GM19023 (cell line): ENCODE measurements around the gene VOPP1.
A peak's percentile ranks its signal among the peaks of the same experiment; 100 is the strongest.
"Not testable (repeated sequence)": the region's sequence is repeated elsewhere in the genome, so short reads cannot be mapped to it uniquely, and the experiment has no call there.

Source experiments
- ATAC-seq: cut with Tn5 transposase; IDR thresholded peaks from one replicate; pipeline ENCODE4 v1.9.1; 2021; ENCODE audit warnings: mild to moderate bottlenecking, moderate library complexity; ENCODE audit not compliant: unreplicated experiment

Gene VOPP1

DNA sequence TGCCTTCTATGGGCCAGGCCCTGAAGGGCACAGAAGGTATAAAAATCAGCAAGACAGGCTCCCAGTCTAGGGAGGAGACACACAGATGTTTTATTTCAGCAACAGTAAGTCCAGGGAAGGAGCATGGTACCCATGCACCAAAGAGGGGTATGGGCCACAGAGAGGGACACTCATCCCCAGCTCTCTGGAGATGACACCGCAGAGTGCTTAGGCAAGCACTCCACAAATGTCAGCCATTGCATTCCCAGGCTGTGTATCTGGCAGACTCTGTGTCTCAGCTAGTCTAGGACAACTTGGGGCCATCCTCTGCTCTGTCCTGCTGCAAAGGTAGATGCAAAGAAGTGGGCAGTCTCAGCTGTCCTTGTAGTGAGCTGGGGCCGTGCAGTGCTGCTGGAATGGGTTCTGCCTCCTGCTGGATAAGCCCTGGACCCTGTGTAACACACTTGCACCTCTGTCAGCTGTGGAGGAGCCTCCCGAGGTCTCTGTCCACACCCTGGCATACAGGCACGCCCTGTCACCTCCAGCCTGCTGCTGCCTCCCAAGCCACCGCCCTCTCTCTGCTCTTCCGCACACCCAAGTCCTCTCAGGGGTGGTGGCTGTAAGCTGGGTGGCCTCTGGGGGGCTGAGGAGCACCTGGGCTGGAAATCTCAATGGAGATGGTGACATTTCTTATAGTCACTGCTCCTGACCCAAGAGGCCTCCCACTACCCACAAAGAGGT is 57.6 kb downstream of the VOPP1 start:
- no peak for ATAC-seq

DNA sequence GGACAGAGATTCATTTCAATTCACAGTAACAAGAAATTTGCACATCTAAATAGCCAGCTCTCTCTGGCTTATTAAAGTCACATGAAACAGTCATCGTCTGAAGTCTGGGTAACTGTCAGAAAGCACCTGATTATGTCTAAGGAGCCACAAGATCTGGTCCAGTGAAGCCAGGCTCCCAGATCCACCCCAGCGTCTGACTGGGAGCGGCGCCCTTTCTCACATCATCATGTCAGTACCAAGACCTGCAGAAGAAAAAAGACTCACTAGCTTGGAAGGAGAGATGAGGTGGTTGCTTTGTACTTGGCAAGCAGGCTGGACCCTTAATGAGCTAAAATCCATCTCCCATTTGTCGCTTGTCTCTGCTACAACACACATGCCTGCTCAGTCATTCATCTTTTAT is 58.4 kb downstream of the VOPP1 start:
- ATAC-seq = no peak

DNA sequence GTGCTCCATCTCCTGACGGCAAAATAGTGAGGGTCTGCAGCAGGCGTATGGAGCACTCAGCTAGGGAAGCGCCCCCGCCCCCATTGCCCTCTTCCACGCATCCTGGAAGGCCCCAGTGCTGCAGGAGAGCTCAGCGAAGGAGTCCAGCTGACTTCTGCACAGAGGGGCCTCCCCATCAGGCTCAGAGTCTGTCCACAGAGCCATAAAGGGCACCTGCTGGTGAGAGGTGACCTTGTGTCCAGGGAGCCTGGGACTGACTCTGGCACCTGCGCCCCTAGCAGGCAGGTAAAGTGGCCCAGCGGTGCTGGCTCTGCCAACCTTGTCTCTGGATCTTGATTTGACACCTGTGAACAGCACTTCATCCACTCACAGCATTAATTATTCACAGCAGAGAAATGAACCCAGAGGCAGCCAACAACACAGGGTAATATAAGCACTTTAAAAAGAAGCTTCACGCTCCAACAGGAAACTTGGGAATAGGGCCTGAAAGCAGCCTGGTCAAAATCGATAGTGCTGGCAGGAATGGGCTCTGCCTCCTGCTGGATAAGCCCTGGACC is 59.6 kb downstream of the VOPP1 start:
- no peak for ATAC-seq

DNA sequence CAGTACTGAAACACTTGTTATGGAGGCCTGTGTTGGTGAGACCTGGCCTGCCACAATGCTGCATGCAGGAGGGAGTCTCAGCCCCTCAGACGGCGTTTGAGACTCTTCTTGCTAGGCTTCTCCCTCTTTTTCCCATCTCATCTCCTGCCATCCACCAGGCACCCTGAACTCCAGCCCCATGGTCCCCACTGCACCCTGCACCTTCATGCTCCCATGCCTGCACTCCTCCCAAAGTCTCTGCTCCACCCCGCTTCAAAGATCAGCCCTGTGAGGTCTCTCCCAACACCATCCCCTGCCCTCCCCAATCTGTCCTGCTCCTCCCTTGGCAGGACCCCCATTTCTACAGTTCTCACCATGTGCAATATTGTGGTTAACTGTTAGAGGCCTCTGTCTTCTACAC is 61.7 kb downstream of the VOPP1 start:
- ATAC-seq = no peak

DNA sequence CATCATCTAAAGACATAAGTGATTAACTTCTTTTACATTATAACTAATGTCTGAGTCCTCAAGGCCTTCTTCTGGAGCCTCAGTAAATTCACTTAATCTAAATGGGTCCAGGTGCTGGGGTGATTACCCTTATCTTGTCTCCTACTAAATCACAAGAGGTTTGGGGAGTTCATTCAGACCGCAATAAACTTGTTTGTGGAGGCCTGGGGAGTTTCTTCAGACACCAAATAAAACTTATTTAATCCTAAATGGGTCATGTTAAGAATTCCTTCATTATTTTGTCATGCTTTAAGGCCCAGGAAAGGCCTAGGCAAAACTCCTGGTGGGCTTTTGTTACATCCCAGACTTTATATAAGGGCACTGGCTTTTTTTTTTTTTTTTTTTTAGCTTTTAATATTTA is 62.1 kb downstream of the VOPP1 start:
- not testable (repeated sequence) for ATAC-seq

DNA sequence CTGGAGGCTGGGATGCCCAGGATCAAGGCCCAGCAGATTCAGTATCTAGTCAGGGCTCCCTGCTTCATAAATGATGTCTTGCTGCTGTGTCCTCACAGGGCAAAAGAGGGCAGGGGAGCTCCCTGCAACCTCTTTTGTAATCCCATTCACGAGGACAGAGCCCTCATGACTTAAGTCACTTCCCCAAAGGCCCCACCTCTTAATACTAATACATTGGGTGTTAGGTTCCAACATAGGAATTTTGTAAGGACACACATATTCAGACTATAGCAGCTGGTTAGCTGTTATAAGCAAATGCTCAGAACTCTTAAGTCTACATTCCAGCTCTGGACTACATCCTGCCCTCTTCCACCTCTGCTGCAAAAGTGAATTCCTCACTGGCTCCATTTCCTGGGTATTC is 63.0 kb downstream of the VOPP1 start:
- ATAC-seq = no peak

DNA sequence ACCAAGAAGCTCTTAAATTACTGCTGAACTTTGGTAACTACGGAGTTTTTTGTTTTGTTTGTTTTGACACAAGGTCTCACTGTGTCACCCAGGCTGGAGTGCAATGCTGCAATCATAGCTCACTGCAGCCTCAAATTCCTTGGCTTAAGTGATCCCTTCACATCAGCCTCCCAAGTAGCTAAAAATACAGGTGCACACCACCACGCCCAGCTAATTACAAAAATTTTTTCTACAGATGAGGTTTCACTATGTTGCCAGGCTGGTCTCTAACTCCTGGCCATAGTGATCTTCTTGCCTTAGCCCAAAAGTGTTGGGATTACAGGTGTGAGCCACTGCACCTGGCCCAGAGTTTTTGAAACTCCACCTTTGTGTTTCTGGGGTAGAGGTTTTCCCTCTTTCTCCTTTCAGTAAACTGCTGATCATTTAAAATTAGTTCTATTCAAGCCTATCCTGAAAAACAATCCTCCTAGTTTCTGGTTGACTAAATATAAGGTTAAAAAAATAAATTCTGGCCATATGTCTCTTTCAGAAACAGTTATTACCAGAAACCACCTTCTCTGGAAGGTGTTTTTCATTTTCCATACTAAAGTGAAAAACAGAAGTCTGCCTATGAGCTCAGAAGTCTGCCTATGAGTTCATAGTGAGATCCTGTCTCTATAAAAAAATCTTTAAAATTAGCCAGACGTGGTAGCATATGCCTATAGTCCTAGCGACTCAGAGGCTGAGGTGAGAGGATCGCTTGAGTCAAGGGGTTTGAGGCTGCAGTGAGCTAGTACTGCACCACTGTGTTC is 63.9 kb downstream of the VOPP1 start:
- ATAC-seq = peak; percentile 49

DNA sequence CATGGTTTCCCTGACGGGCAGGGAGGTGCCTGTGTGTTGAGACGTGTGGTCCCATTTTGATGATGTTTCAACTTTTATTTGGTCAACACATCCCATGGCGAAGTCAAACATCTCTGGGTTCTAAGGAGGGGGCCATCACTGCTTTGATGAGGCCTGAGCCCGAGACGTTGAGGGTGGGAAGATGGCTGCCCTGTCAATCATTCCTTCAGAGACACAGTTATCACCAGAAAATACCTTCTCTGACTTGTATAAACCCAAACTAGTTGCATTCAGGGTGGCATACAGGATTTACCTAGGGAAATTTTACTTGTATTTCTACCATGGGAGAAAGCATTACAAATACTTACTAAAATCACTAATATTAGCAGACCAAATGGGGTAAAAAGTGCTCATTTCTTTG is 64.6 kb downstream of the VOPP1 start:
- no peak for ATAC-seq

DNA sequence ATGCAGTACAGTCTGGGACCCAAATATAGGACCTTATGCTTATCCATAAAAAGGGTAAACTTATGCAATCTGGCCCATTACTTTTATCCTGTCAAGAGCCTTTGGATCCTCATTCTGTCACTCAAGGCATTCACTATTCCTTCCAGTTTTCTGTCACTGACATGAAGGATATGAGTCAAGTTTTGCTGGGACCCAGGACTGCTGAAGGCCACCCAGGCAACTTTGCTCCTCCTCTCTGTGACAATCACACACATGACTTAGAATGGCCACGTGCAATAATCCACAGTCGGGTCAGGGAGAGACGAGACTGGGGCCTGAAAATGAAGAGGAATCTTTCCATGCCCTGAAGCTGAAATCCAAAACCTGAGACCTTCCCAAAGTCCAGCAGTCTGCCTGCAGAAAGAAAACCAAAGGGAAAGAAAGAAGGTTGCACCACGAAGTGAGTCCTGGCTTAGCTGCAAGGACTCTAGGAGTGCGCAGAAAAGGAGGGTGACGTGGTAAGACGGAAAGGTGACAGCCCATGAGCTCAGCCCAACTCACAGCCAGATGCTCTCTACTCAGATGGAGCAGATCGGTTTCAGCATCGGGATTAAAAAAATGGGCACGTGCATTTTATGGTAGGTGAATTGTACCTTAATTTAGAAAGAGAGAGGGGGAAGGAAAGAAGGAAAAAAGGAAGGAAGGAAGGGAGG is 67.2 kb downstream of the VOPP1 start:
- no peak for ATAC-seq

DNA sequence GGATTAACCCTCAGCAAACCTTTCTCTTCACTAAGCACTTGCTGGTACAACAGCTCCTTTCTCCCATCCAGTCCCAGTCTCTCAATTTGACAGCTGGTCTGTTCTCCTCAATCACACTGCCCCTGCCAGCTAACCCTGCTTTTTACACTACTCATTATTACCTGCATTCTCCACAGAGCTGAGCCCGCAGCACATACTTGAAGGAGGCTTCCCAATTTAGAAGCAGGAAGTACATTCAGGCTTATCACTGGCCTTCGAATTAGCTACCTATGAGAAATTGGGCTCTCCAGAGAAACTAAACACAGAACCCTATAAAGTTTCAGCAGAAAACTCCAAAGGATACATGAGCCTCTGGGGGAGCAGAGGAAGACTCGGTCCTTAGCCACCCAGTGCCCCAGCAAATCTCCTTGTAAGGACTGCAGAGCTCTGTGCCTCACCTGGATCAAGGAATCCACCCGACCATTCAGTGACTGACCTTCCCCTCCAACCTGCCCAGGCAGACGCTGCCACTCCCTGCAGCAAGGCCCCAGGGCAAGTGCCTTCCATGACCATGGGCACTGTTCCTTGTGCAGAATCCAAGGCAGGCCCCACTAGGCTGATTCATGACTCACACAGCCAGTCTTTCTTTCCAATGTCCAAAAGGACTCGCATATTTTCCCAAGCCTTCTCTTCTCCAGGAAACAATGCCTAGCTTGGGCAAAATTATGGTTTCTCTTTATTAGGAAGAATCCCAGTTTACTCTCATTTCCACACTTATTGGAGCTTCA is 68.0 kb downstream of the VOPP1 start:
- ATAC-seq = no peak

DNA sequence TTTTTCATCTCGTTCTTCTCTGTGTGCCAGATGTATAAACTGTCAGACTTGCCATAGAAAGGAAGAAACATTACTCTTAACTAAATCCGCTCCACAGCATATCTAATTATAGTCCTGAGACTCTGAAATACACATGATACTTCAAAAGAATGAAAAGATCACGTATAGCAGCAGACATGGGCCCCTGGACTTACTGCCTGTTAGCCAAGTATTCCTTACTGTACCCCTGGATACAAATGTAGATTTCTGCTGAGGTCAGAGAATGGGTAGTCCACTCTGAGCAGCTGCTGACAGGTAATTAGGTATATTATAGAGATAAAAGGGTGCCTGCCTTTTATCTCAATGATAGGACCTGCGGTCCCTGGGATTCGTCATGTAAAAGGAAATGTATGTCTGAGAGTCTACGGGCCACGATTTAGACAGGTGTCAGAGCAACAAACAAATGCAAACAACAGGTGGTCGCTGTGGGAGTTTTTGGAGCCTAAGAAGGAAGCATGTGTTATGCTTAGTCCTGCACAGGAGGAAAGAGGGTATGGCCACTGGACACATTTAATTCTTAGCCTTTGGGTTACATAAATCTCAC is 69.4 kb downstream of the VOPP1 start:
- no peak for ATAC-seq

DNA sequence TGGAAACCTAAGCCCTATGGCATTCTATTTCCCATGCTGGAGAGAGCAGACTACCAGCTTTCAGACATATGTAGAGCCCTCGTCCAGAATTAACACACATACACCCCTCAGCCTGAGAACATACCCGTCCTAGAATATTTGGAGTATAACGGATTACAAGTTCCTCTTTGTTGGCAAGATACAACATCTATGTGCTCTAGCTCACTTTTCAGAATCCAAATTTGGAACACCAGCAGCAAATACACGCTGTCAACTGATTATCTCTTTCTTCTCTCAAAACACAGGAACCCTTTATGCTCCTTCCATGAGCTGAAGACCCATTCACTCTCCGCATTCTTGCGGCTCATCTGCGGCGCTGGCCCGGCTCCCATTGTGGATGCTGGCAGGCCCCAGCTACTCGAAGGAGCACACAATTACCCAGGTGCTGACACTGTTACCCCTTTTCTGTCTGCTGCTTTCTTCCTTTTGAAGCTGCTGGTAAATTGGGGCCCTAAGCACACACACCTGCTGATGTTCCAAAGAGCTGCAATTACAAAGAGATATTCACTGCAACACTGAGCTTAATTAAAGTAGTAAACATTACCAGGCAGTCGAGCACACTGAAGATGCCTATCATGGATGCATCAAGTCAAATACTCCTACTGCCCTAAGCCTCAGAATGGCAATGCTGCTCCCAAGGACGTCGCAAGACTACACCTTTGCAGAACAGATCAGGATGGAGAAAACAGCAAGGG is 70.0 kb downstream of the VOPP1 start:
- ATAC-seq = no peak

DNA sequence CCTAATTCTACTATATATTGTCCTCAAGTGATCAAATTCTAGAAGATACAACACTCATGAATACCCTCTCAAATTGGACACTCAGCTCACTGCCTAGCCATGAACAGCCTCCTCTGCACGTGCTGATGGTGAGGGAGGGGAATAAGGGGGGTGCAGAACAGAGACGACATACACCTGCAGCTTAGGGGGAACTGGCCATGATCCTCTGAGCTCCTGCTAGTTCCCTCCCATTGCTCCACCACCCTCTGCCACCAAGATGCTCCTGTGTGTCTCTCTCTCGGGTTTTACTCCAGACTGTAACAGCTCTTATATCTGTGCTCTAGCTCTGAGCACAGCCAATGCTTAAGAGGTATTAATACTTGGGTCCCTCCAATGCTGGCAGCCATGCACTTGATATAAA is 70.7 kb downstream of the VOPP1 start:
- no peak for ATAC-seq

DNA sequence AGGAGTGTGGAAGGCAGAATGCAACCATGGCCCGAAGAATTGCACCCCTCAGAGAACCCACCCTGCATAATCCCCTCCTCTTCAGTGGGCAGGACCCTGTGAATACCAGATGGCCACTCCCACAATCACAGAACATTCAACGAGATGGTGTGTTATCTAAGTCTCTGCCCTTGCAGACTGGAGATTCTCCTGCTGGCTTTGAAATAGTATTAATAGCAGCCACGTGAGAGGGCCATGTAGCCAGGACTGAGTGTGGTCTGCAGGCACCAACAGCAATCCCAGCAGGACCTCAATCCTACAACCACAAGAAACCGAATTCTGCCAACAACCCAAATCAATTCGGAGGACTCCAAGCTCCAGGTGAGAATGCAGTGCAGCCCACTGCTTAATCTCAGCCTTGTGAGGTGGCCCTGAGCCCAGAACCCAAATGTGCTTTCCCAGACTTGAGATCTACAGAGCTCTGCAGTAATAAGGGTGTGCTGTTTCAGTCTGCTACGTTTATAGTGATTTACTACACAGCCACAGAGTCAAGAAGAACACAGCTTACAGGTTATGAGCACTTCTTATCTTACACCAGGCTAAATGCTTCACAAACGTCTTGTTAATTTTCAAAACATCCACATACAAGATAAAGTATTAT is 72.1 kb downstream of the VOPP1 start:
- no peak for ATAC-seq

DNA sequence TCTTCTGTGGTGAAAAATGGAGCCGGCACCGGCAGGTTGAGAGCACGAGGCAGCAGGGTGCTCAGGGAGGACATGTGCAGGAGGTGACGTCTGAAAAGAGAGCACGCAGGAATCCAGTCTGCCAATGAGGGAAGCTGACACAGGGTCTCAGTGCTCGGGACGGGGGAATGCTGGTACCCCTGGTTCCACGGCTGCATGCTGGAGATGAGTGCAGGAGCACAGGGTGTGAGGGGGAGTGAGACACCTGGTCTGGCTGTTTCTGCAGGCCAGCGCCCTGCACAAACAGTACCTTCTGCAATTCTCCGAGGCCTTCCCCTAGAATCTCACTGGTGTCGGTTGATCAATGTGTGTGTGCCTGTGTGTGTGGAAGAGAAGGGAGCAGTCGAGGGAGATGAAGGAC is 72.7 kb downstream of the VOPP1 start:
- ATAC-seq = no peak

DNA sequence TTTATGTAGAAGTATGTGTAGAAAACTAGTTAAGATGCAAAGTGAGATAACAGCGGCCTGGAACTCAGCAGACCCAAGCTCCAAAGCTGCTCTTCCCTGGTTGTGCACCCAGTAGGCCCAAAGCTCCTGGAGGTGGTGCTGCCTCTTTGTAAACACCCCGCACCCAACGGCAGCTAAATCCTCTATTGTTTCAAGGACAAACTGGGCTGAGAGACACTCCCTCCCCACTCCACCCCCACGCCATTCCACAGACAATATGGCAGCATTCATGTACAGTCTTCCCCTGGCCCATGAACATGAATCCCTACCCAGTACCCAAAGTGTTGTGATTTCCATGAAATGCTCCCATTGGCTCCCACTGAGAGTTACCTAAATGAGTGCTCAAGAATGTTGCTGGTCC is 73.5 kb downstream of the VOPP1 start:
- ATAC-seq = no peak

DNA sequence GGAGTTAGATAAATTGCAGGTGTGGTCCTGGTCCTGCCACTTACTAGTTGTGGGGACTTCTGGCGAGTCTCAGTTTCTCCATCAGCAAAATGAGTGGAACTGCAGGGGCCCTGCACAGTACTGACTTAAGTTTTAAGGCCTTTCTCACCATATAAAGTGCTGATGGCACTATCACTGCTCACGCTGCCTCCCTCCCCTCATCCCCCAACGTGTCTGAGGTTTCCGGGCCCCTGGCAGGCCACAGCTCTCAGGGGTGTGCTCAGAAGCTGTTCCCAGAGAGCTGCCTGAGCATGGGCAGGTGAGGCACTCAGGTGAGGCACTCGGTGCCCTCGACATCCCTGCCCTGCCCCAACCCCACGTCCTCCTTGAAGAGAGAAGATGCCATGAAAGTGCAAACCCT is 74.2 kb downstream of the VOPP1 start:
- ATAC-seq = no peak

DNA sequence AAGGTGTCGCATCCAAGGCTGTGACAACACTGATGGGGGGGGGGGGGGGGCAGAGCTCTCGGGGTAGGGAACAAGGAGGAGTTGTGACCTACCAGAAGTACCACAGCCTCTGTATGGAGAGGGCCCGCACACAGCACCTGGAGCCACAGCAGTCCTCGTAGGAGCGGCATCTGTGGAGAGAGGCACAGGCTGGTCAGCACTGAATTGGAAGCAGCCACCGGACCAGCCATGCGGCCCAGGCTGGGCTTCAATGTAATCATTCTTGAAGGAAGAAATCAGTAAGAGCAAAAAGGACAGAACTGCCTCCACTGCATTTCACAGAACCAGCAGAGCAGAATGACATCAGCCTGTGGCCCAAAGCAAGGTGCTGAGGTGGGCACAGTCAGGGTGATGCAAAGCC is 74.8 kb downstream of the VOPP1 start:
- ATAC-seq = no peak

DNA sequence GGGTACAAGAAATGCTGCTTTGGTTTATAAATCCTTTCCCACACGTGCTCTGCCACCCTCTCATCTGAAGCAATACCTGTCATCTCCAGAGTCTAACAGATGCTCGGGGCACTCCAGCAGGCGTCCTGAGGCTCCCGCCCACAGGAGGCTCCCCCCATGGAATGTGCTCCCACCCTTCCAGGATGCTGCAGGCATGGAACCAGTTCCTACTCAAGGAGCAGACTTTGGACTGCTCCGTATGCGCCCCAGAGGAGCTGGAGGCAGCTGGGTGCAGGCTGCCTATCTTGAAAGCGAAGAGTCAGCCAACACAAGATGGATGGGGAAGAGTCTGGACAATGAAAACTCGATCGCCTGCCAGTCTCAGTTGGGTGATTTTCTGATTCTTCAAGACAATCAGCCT is 75.4 kb downstream of the VOPP1 start:
- ATAC-seq = no peak
